A673 (cell line): ENCODE results near the gene USH1G.

ENCODE experiments used
- EZH2 ChIP-seq: fragments of 200-600 bp; sonication (generic); IDR thresholded peaks from 2 replicates; pipeline ENCODE4 v1.6.1; 2017; ENCODE audit warnings: borderline replicate concordance, low read depth, mild to moderate bottlenecking, mixed read lengths, antibody characterized with exemption, low read length; ENCODE audit not compliant: poor library complexity, severe bottlenecking
- TF ChIP-seq, protein P1 (sequence below): fragments of 300-800, 200-600 bp; sonication (generic); conservative IDR thresholded peaks from 2 replicates; pipeline ENCODE4 v1.5.1; 2017; ENCODE audit warnings: low read depth, mild to moderate bottlenecking, antibody characterized with exemption, low read length, moderate library complexity, mixed read lengths

DNA sequence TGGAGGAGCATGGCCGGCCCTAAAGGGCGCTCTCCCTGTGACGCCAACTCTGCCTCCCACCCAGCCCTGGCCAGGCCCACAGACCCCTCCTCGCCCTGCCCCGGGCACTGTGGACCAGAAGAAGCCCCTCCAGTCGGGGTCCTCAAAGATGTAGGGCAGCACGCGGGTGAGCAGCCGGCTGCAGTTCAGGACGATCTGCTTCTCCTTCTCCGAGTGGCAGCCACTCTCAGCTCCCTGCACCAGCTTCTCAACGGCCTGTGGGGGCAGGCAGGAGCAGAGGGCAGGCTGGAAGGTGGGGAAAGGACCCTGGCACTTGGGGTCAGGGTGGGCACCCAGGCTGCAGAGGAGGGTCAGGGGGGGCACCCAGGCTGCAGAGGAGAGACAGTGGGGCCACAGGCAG lies 40.6 kb upstream of the USH1G start:
- TF ChIP-seq, protein P1, sequence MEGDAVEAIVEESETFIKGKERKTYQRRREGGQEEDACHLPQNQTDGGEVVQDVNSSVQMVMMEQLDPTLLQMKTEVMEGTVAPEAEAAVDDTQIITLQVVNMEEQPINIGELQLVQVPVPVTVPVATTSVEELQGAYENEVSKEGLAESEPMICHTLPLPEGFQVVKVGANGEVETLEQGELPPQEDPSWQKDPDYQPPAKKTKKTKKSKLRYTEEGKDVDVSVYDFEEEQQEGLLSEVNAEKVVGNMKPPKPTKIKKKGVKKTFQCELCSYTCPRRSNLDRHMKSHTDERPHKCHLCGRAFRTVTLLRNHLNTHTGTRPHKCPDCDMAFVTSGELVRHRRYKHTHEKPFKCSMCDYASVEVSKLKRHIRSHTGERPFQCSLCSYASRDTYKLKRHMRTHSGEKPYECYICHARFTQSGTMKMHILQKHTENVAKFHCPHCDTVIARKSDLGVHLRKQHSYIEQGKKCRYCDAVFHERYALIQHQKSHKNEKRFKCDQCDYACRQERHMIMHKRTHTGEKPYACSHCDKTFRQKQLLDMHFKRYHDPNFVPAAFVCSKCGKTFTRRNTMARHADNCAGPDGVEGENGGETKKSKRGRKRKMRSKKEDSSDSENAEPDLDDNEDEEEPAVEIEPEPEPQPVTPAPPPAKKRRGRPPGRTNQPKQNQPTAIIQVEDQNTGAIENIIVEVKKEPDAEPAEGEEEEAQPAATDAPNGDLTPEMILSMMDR, result peak; percentile 25; the same call in 1 of the 2 replicates
- TF ChIP-seq EZH2, result no peak
